HG03354 (cell line): ENCODE data around the gene GDF2.

ENCODE experiments used
- ATAC-seq: cut with Tn5 transposase; IDR thresholded peaks from one replicate; pipeline ENCODE4 v1.9.1; 2021; ENCODE audit warnings: mild to moderate bottlenecking; ENCODE audit not compliant: unreplicated experiment, poor library complexity, severe bottlenecking

GDF2 gene

GRCh38 chr10:47348138-47348651 is 25.9 kb downstream of the GDF2 start, which contains the start of gene RBP3:
Gene RBP3 (plus strand): TSS chr10:47348363. CDS start chr10:47348485, 122 bp downstream.
- ATAC-seq, result no peak

- ATAC-seq, result no peak
Observed at GRCh38 chr10:47348661-47349470, 26.6 kb downstream of the GDF2 start.

GRCh38 chr10:47349516-47349915 is 27.3 kb downstream of the GDF2 start:
- ATAC-seq, result no peak

GRCh38 chr10:47349941-47350371 is 27.7 kb downstream of the GDF2 start:
- ATAC-seq, result no peak

GRCh38 chr10:47350671-47351640 is 28.7 kb downstream of the GDF2 start:
- ATAC-seq, result no peak

GRCh38 chr10:47351899-47352815 is 29.9 kb downstream of the GDF2 start:
- no peak for ATAC-seq

- ATAC-seq, result no peak
Observed at GRCh38 chr10:47353351-47353750, 31.1 kb downstream of the GDF2 start.

GRCh38 chr10:47354165-47354564 is 31.9 kb downstream of the GDF2 start:
- no peak for ATAC-seq

- no peak for ATAC-seq
Observed at GRCh38 chr10:47354900-47355299, 32.6 kb downstream of the GDF2 start.

- ATAC-seq, result no peak
Observed at GRCh38 chr10:47356708-47357107, 34.5 kb downstream of the GDF2 start.

- no peak for ATAC-seq
Observed at GRCh38 chr10:47357131-47357582, 34.9 kb downstream of the GDF2 start.

GRCh38 chr10:47357911-47358310 is 35.7 kb downstream of the GDF2 start:
- ATAC-seq, result no peak

GRCh38 chr10:47358457-47358856 is 36.2 kb downstream of the GDF2 start:
- no peak for ATAC-seq

- no peak for ATAC-seq
Observed at GRCh38 chr10:47359101-47359500, 36.8 kb downstream of the GDF2 start.

GRCh38 chr10:47359626-47360418 is 37.6 kb downstream of the GDF2 start:
- no peak for ATAC-seq

- ATAC-seq, result no peak
Observed at GRCh38 chr10:47360419-47361040, 38.3 kb downstream of the GDF2 start.

- no peak for ATAC-seq
Observed at GRCh38 chr10:47361293-47361692, 39.0 kb downstream of the GDF2 start.

GRCh38 chr10:47362199-47362598 is 39.9 kb downstream of the GDF2 start:
- no peak for ATAC-seq
